ENCODE results near the gene ARHGEF3.
A peak's percentile ranks its signal among the peaks of the same experiment; 100 is the strongest.

DNA sequence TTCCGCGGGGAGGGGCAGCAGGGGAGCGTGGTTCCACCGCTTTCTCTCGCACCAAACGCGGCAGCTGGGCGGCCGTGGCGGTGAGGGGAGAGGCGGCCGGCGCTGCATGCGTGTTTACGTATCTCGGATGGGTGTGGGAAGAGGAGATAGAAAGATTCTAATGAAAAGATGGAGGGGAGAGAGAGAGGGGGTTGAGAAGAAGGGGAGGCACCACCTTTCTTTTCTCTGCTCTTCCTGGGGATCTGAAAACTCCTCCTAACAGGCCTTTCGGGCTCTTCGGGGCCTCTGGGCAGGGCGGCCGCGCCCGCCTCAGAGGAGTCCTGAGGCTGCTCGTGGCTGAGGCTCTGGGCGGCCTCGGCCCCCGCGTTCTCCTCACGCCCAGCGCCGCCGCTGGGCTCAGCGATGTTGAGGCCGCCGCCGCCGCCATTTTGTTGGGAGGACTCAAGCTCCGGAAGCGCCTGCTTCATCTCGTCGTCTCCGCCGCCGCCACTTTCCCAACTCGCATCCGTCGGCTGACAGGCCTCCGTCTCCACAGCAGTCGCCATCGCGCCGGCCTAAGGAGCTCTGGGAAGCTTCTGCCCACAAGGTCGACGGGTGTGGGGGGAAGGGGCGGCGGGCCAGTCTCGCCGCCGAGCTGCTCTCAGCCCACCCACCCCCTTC, 119.2 kb downstream of the ARHGEF3 start:
- TF ChIP-seq, protein P1, sequence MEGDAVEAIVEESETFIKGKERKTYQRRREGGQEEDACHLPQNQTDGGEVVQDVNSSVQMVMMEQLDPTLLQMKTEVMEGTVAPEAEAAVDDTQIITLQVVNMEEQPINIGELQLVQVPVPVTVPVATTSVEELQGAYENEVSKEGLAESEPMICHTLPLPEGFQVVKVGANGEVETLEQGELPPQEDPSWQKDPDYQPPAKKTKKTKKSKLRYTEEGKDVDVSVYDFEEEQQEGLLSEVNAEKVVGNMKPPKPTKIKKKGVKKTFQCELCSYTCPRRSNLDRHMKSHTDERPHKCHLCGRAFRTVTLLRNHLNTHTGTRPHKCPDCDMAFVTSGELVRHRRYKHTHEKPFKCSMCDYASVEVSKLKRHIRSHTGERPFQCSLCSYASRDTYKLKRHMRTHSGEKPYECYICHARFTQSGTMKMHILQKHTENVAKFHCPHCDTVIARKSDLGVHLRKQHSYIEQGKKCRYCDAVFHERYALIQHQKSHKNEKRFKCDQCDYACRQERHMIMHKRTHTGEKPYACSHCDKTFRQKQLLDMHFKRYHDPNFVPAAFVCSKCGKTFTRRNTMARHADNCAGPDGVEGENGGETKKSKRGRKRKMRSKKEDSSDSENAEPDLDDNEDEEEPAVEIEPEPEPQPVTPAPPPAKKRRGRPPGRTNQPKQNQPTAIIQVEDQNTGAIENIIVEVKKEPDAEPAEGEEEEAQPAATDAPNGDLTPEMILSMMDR (IDR thresholded peaks at IDR 0.05): no peak
- TF ChIP-seq POLR2A (IDR thresholded peaks at IDR 0.05) (peak; percentile 6 to 64), EP300 (IDR thresholded peaks at IDR 0.05) (no peak), POLR2AphosphoS5 (IDR thresholded peaks at IDR 0.05) (peak; percentile 34 to 56 (median 46))

All from sigmoid colon (tissue), 4 donors.